ENCODE data around the gene DNAH6. TPM values are rescaled to one million over a fixed set of nuclear protein-coding genes. Genes with fewer than 3 reads are reported as not detected.

DNAH6 gene
- total RNA-seq, 1 experiment from 2014 or later = not detected

DNA sequence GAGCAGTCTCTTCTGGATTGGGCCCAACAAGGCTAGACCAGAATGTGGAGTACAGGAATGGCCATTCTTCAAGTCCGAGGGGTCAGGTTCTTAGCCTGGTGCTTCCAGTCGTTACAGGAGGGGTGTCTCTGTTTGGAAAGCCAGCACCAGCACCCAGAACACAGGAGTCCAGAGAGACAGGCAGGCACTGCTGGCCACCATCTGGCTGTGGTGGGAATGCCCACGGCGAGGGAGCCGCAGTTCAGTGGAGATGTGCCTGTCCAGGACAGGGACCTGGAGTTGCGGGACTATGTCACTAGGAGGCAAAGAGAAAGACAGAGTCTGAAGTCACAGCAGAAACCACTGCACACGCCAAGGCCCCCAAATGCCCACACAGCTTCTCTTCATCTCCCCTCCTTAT is 305.5 kb downstream of the DNAH6 start:
- Histone ChIP-seq H3K36me3 (ENCODE audit: low read depth, low read length) (no peaks in the 10 kb centered on the region), H3K9me2 (replicated peaks; ENCODE audit: low read length) (no peaks in the 10 kb centered on the region), H3K4me2 (ENCODE audit: low read length) (no peak overlapping the region), H3K27ac (ENCODE audit: low read length) (no peak overlapping the region), H3K4me3 (ENCODE audit: low read length) (no peak overlapping the region), H3K9ac (ENCODE audit: low read length) (no peak overlapping the region), H2AFZ (ENCODE audit: low read length) (no peak overlapping the region), H3K79me2 (ENCODE audit: low read length) (no peaks in the 10 kb centered on the region), H3K27me3 (ENCODE audit: low read length) (peaks cover 22% of the 10 kb centered on the region; the same call in 1 of the 2 replicates), H3K4me1 (ENCODE audit: insufficient read depth, low read length) (no peaks in the 10 kb centered on the region), H4K20me1 (ENCODE audit: low read length) (no peaks in the 10 kb centered on the region), H3F3A (ENCODE audit: low read length, unreplicated experiment) (no peaks in the 10 kb centered on the region), H3K9me3 (ENCODE audit: low read length) (no peaks in the 10 kb centered on the region)
- no TSS peak for BruUV-seq (replicated peaks)
- POLR2A ChIA-PET (ENCODE audit: unreplicated experiment) = no interaction called here
- no peak for DNase-seq
- TF ChIP-seq EZH2 (IDR thresholded peaks at IDR 0.05; ENCODE audit: low read length, unreplicated experiment) (no peak), EZH2phosphoT487 (IDR thresholded peaks at IDR 0.05; ENCODE audit: borderline replicate concordance, low read length) (no peak)
- TF ChIP-seq, protein P1, sequence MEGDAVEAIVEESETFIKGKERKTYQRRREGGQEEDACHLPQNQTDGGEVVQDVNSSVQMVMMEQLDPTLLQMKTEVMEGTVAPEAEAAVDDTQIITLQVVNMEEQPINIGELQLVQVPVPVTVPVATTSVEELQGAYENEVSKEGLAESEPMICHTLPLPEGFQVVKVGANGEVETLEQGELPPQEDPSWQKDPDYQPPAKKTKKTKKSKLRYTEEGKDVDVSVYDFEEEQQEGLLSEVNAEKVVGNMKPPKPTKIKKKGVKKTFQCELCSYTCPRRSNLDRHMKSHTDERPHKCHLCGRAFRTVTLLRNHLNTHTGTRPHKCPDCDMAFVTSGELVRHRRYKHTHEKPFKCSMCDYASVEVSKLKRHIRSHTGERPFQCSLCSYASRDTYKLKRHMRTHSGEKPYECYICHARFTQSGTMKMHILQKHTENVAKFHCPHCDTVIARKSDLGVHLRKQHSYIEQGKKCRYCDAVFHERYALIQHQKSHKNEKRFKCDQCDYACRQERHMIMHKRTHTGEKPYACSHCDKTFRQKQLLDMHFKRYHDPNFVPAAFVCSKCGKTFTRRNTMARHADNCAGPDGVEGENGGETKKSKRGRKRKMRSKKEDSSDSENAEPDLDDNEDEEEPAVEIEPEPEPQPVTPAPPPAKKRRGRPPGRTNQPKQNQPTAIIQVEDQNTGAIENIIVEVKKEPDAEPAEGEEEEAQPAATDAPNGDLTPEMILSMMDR (conservative IDR thresholded peaks at IDR 0.05; ENCODE audit: low read depth, low read length) = no peak
- CTCF ChIA-PET = no interaction called here
- intact Hi-C loops (cut with micrococcal nuclease) = no loop called here
- peak; percentile 38; the same call in 1 of the 2 replicates for ATAC-seq

DNA sequence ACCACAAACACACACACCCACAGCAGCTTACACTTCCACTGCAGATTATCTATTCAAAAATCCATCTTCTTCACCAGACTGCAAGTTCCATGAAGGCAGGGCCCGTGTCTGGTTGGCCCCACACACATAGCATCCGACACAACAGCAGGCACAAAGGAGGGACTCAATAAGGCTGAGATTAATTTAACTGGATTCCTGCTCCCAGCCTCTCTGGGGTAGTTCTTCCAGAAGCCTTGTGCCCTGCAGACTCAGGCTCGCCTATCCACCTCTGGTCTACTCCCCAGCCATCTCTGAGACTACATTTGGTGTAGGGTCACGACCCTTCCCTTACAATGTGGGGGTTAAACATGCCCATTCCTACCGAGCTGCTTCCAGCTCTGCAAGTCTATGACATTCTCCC is 306.9 kb downstream of the DNAH6 start:
- H3K27me3 ChIP-seq (ENCODE audit: low read length) = peaks cover 22% of the 10 kb centered on the region; the same call in 1 of the 2 replicates
- no peaks in the 10 kb centered on the region for H3K4me1 ChIP-seq (ENCODE audit: insufficient read depth, low read length)
- no peak overlapping the region for H3K4me3 ChIP-seq (ENCODE audit: low read length)
- no peaks in the 10 kb centered on the region for H3K36me3 ChIP-seq (ENCODE audit: low read depth, low read length)
- intact Hi-C loops (cut with micrococcal nuclease) = no loop called here
- ChIA-PET POLR2A (ENCODE audit: unreplicated experiment) (no interaction called here), CTCF (no interaction called here)
- no peaks in the 10 kb centered on the region for H3K9me3 ChIP-seq (ENCODE audit: low read length)
- no peaks in the 10 kb centered on the region for H3K9me2 ChIP-seq (replicated peaks; ENCODE audit: low read length)
- BruUV-seq (replicated peaks) = no TSS peak
- no peak overlapping the region for H3K27ac ChIP-seq (ENCODE audit: low read length)
- no peaks in the 10 kb centered on the region for H3F3A ChIP-seq (ENCODE audit: low read length, unreplicated experiment)
- no peak for DNase-seq
- H3K79me2 ChIP-seq (ENCODE audit: low read length) = no peaks in the 10 kb centered on the region
- no peak overlapping the region for H3K9ac ChIP-seq (ENCODE audit: low read length)
- no peaks in the 10 kb centered on the region for H4K20me1 ChIP-seq (ENCODE audit: low read length)
- TF ChIP-seq EZH2 (IDR thresholded peaks at IDR 0.05; ENCODE audit: low read length, unreplicated experiment) (no peak), EZH2phosphoT487 (IDR thresholded peaks at IDR 0.05; ENCODE audit: borderline replicate concordance, low read length) (no peak)
- TF ChIP-seq, protein P1 (conservative IDR thresholded peaks at IDR 0.05; ENCODE audit: low read depth, low read length) = no peak
- no peak overlapping the region for H3K4me2 ChIP-seq (ENCODE audit: low read length)
- H2AFZ ChIP-seq (ENCODE audit: low read length) = no peak overlapping the region
- no peak for ATAC-seq

DNA sequence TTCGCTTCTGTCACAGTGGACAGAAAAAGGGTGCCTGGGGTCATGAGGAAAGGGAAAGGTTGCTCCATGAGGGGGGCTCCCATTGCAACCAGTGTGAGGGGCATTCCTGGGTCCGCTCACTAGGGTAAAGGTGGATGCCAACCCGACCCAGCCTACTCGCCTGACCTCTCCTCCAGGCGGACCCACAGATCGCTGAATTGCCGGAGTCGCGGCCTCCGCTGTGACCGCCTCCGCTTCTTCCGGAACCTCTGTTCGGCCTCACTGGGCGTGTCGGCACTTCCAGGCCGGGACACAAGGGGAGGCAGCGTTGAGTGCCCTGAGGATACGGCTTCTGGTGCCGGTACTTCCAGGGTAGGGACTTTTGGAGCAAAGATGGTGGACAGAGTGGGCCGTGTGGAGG is 307.5 kb downstream of the DNAH6 start:
- Histone ChIP-seq H3F3A (ENCODE audit: low read length, unreplicated experiment) (no peaks in the 10 kb centered on the region), H4K20me1 (ENCODE audit: low read length) (no peaks in the 10 kb centered on the region), H3K9ac (ENCODE audit: low read length) (no peak overlapping the region), H2AFZ (ENCODE audit: low read length) (no peak overlapping the region), H3K9me2 (replicated peaks; ENCODE audit: low read length) (no peaks in the 10 kb centered on the region), H3K36me3 (ENCODE audit: low read depth, low read length) (no peaks in the 10 kb centered on the region), H3K79me2 (ENCODE audit: low read length) (no peaks in the 10 kb centered on the region), H3K9me3 (ENCODE audit: low read length) (no peaks in the 10 kb centered on the region), H3K27me3 (ENCODE audit: low read length) (peaks cover 26% of the 10 kb centered on the region; the same call in 1 of the 2 replicates), H3K27ac (ENCODE audit: low read length) (no peak overlapping the region), H3K4me2 (ENCODE audit: low read length) (no peak overlapping the region), H3K4me3 (ENCODE audit: low read length) (no peak overlapping the region), H3K4me1 (ENCODE audit: insufficient read depth, low read length) (no peaks in the 10 kb centered on the region)
- DNase-seq = no peak
- BruUV-seq (replicated peaks) = no TSS peak
- TF ChIP-seq, protein P1 (conservative IDR thresholded peaks at IDR 0.05; ENCODE audit: low read depth, low read length) = no peak
- TF ChIP-seq EZH2 (IDR thresholded peaks at IDR 0.05; ENCODE audit: low read length, unreplicated experiment) = no peak
- TF ChIP-seq EZH2phosphoT487 (IDR thresholded peaks at IDR 0.05; ENCODE audit: borderline replicate concordance, low read length) = no peak
- intact Hi-C loops (cut with micrococcal nuclease) = no loop called here
- ChIA-PET CTCF (no interaction called here), POLR2A (ENCODE audit: unreplicated experiment) (interaction anchor here (0.6 kb wide), 1 partner anchor 308 kb away, joined by 6 read pairs; no protein-coding TSS in a partner anchor)
- no peak for ATAC-seq
